SK-N-SH (cell line): ENCODE results near the gene LILRA6. TPM values are rescaled to one million over a fixed set of nuclear protein-coding genes. Genes with fewer than 3 reads are reported as not detected.

Experiments used
- CTCF ChIA-PET: fragments of 300-600, 350-600 bp; formaldehyde crosslinking; extraction: SDS; loops from one replicate; lab custom pipeline; 2021; lab: Yijun Ruan, JAX
- POLR2A ChIA-PET: fragments of 350-600 bp; sonication (Branson Sonifier 250); formaldehyde crosslinking; extraction: SDS; loops from one replicate; lab custom pipeline; 2020; ENCODE audit warnings: antibody characterized with exemption, inconsistent platforms; lab: Yijun Ruan, JAX
- DNase-seq: peaks from one replicate; pipeline ENCODE4 v3.0.0; 2012
- H2AFZ ChIP-seq: fragments of 200-600 bp; sonication (generic); 2 replicates; pipeline ENCODE4 v1.8.1; 2016; ENCODE audit warnings: antibody characterized with exemption, mild to moderate bottlenecking, low read depth
- H3F3A ChIP-seq: fragments of 200-600 bp; sonication (generic); replicated peaks from 2 replicates; pipeline ENCODE3; 2016; ENCODE audit warnings: antibody characterized with exemption, mild to moderate bottlenecking; ENCODE audit not compliant: insufficient read depth
- H3K27ac ChIP-seq, 2 experiments: fragments of 200-500 bp in 1 of 2; fragments of 200-600 bp in 1 of 2; sonication (Bioruptor generic) in 1 of 2; sonication (generic), shearing (Covaris generic) in 1 of 2; 2 replicates each; pipeline versions ENCODE4 v1.5.1 to v1.6.1; 2014 to 2016; ENCODE audit warnings: low read depth in 2 of 2, inconsistent platforms in 1 of 2, low read length in 1 of 2, mild to moderate bottlenecking in 1 of 2, mixed read lengths in 1 of 2
- H3K27me3 ChIP-seq: fragments of 200-600 bp; sonication (generic), shearing (Covaris generic); 2 replicates; pipeline ENCODE4 v1.6.1; 2016; ENCODE audit warnings: mixed run types; ENCODE audit not compliant: insufficient read depth
- H3K36me3 ChIP-seq, 2 experiments: fragments of 200-500 bp in 1 of 2; fragments of 200-600 bp in 1 of 2; sonication (Bioruptor generic) in 1 of 2; sonication (generic) in 1 of 2; replicated peaks in 1 of 2; 2 replicates each; pipeline versions ENCODE3 to v1.5.1; 2014 to 2016; ENCODE audit warnings: low read length in 1 of 2, mild to moderate bottlenecking in 1 of 2; ENCODE audit not compliant: insufficient read depth in 2 of 2, control insufficient read depth in 1 of 2
- H3K4me1 ChIP-seq, 2 experiments: fragments of 200-500 bp in 1 of 2; fragments of 200-600 bp in 1 of 2; sonication (Bioruptor generic) in 1 of 2; sonication (generic), shearing (Covaris generic) in 1 of 2; 2 replicates each; pipeline versions ENCODE4 v1.5.1 to v1.6.1; 2014 to 2016; ENCODE audit warnings: low read depth in 1 of 2, low read length in 1 of 2, mixed run types in 1 of 2; ENCODE audit not compliant: insufficient read depth in 2 of 2, control insufficient read depth in 1 of 2
- H3K4me2 ChIP-seq: fragments of 200-600 bp; sonication (generic), shearing (Covaris generic); 2 replicates; pipeline ENCODE4 v1.6.1; 2017; ENCODE audit warnings: mixed run types
- H3K4me3 ChIP-seq, 2 experiments: fragments of 200-500 bp in 1 of 2; fragments of 200-600 bp in 1 of 2; sonication (Bioruptor generic) in 1 of 2; sonication (generic), shearing (Covaris generic) in 1 of 2; 2 replicates each; pipeline versions ENCODE4 v1.5.1 to v1.8.1; 2014 to 2016; ENCODE audit warnings: low read depth in 2 of 2, inconsistent platforms in 1 of 2, low read length in 1 of 2, mild to moderate bottlenecking in 1 of 2, mixed read lengths in 1 of 2, moderate library complexity in 1 of 2
- H3K79me2 ChIP-seq: fragments of 200-600 bp; sonication (generic); 2 replicates; pipeline ENCODE4 v1.8.1; 2017; ENCODE audit warnings: mild to moderate bottlenecking; ENCODE audit not compliant: insufficient read depth
- H3K9ac ChIP-seq: fragments of 200-600 bp; sonication (generic); 2 replicates; pipeline ENCODE4 v1.6.1; 2017; ENCODE audit warnings: mixed run types
- H3K9me2 ChIP-seq: fragments of 200-600 bp; sonication (generic); 2 replicates; pipeline ENCODE4 v1.6.1; 2017; ENCODE audit warnings: mixed run types
- H3K9me3 ChIP-seq: fragments of 200-600 bp; sonication (generic); 2 replicates; pipeline ENCODE4 v1.6.1; 2017; ENCODE audit warnings: mixed run types, mild to moderate bottlenecking, moderate library complexity
- H4K20me1 ChIP-seq: fragments of 200-600 bp; sonication (generic); 2 replicates; pipeline ENCODE4 v1.6.1; 2017; ENCODE audit warnings: mild to moderate bottlenecking, mixed run types; ENCODE audit not compliant: insufficient read depth
- FOSL2 ChIP-seq: IDR thresholded peaks from 2 replicates; pipeline ENCODE4 v1.4.0; 2012; ENCODE audit warnings: low read depth, mild to moderate bottlenecking, moderate library complexity, borderline replicate concordance
- GATA2 ChIP-seq: sonication (generic); formaldehyde crosslinking; IDR thresholded peaks from 2 replicates; pipeline ENCODE4 v1.5.0; 2020; ENCODE audit warnings: mild to moderate bottlenecking, missing genetic modification reagents
- IRF3 ChIP-seq: fragments of 150-350 bp; IDR thresholded peaks from 2 replicates; pipeline ENCODE4 v1.6.1; 2016; ENCODE audit warnings: mild to moderate bottlenecking, low read depth, low read length
- JUND ChIP-seq: IDR thresholded peaks from 2 replicates; pipeline ENCODE4 v1.4.0; 2012
- MEF2A ChIP-seq: IDR thresholded peaks from 2 replicates; pipeline ENCODE4 v1.4.0; 2012; ENCODE audit warnings: low read depth, borderline replicate concordance
- POLR2AphosphoS5 ChIP-seq: IDR thresholded peaks from 2 replicates; pipeline ENCODE4 v1.6.1; 2012; ENCODE audit warnings: low read depth, low read length
- TAF1 ChIP-seq: IDR thresholded peaks from 2 replicates; pipeline ENCODE4 v1.6.1; 2012; ENCODE audit warnings: low read depth, mild to moderate bottlenecking, low read length, moderate library complexity, borderline replicate concordance
- TEAD4 ChIP-seq: IDR thresholded peaks from 2 replicates; pipeline ENCODE4 v1.4.0; 2012; ENCODE audit warnings: mild to moderate bottlenecking, borderline replicate concordance; ENCODE audit not compliant: insufficient read depth
- WGBS: methylation state at CpG from one replicate; pipeline ENCODE4 v1.1.6; 2017; ENCODE audit warnings: low lambda C conversion rate; 5-methylcytosine and 5-hydroxymethylcytosine counted together
- polyA plus RNA-seq, 3 experiments: library from polyadenylated mRNA; depleted of rRNA; stranded (reverse); fragments of >200 nt; gene quantifications; 2 replicates each; pipeline ENCODE4 v1.2.3, GENCODE V29; 2012
- small RNA-seq, 7 experiments: library from RNA; depleted of rRNA; stranded (forward); fragments of <200 nt; gene quantifications; one replicate each; pipeline ENCODE3, GENCODE V24; 2012
- TF ChIP-seq, protein P1 (sequence below): IDR thresholded peaks from 2 replicates; pipeline ENCODE4 v1.4.0; 2012; ENCODE audit warnings: low read depth, borderline replicate concordance
- TF ChIP-seq, protein P2 (sequence below): fragments of 200-600 bp; sonication (generic); IDR thresholded peaks from 2 replicates; pipeline ENCODE4 v1.6.1; 2017; ENCODE audit warnings: antibody characterized with exemption, mild to moderate bottlenecking, moderate library complexity

Gene LILRA6
- polyA plus RNA-seq, 1 of the 3 experiments (the other 2 are of a cell fraction) = not detected

GRCh38 chr19:54188215-54188871, 54.2 kb downstream of the LILRA6 start (continued):
- TF ChIP-seq IRF3 (no peak), POLR2AphosphoS5 (no peak), TAF1 (peak; percentile 60), FOSL2 (peak; percentile 83)
- TF ChIP-seq, protein P1, sequence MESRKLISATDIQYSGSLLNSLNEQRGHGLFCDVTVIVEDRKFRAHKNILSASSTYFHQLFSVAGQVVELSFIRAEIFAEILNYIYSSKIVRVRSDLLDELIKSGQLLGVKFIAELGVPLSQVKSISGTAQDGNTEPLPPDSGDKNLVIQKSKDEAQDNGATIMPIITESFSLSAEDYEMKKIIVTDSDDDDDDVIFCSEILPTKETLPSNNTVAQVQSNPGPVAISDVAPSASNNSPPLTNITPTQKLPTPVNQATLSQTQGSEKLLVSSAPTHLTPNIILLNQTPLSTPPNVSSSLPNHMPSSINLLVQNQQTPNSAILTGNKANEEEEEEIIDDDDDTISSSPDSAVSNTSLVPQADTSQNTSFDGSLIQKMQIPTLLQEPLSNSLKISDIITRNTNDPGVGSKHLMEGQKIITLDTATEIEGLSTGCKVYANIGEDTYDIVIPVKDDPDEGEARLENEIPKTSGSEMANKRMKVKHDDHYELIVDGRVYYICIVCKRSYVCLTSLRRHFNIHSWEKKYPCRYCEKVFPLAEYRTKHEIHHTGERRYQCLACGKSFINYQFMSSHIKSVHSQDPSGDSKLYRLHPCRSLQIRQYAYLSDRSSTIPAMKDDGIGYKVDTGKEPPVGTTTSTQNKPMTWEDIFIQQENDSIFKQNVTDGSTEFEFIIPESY = no peak

- 88% methylated on average over 10 of the region's 11 CpGs for WGBS
- Histone ChIP-seq H3K27me3 (no peaks in the 10 kb centered on the region), H4K20me1 (no peaks in the 10 kb centered on the region), H3K27ac (no peak overlapping the region), H3K79me2 (peaks cover 56% of the 10 kb centered on the region), H3K9ac (0 out of 2 replicates have a peak overlapping the region, but pooled peaks have one; percentile 16), H3K9me3 (no peaks in the 10 kb centered on the region), H3K4me1 (peaks cover 0 to 11% of the 10 kb centered on the region in 2 experiments; a peak in 1 of 4 replicates), H3K36me3 (peaks cover 23% of the 10 kb centered on the region in 2 experiments), H2AFZ (no peak overlapping the region), H3K4me2 (peak overlapping the region; percentile 90), H3F3A (peaks cover 10% of the 10 kb centered on the region), H3K4me3 (no peak overlapping the region), H3K9me2 (no peaks in the 10 kb centered on the region)
- TF ChIP-seq JUND = no peak
- TF ChIP-seq MEF2A = no peak
- TF ChIP-seq TEAD4 = no peak
- TF ChIP-seq GATA2 (CRISPR knock-in tag) = no peak
- TF ChIP-seq, protein P2, sequence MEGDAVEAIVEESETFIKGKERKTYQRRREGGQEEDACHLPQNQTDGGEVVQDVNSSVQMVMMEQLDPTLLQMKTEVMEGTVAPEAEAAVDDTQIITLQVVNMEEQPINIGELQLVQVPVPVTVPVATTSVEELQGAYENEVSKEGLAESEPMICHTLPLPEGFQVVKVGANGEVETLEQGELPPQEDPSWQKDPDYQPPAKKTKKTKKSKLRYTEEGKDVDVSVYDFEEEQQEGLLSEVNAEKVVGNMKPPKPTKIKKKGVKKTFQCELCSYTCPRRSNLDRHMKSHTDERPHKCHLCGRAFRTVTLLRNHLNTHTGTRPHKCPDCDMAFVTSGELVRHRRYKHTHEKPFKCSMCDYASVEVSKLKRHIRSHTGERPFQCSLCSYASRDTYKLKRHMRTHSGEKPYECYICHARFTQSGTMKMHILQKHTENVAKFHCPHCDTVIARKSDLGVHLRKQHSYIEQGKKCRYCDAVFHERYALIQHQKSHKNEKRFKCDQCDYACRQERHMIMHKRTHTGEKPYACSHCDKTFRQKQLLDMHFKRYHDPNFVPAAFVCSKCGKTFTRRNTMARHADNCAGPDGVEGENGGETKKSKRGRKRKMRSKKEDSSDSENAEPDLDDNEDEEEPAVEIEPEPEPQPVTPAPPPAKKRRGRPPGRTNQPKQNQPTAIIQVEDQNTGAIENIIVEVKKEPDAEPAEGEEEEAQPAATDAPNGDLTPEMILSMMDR = no peak
- ChIA-PET CTCF (interaction anchor here (1.2 kb wide), 1 partner anchor 19 kb away, joined by 4 read pairs; no protein-coding TSS in a partner anchor), POLR2A (no interaction called here)
- DNase-seq = no peak
Observed at GRCh38 chr19:54186934-54187381, 55.6 kb downstream of the LILRA6 start.

Small RNA genes lying within 50 kb of the gene (small RNA-seq; reads per million reads assigned to genes)
- gene MIR4752 (0 reads per million in 7 experiments), gene RNU6-1307P (0 reads per million in 7 experiments)

Other genes with a start within 250 kb of the LILRA6 start
- 0.10 and 0.24 TPM in 2 replicates for gene VSTM1, start 178.9 kb downstream of the LILRA6 start, polyA plus RNA-seq (2012; rRNA removed)
- not detected in 2 replicates for gene TARM1, start 161.4 kb downstream of the LILRA6 start, polyA plus RNA-seq (2012; rRNA removed)
- gene OSCAR, start 142.0 kb downstream of the LILRA6 start, polyA plus RNA-seq (2012; rRNA removed) = 0.97 and 1.2 TPM in 2 replicates
- gene NDUFA3, start 139.9 kb downstream of the LILRA6 start, polyA plus RNA-seq (2012; rRNA removed) = 71.5 and 87.0 TPM in 2 replicates
- gene TFPT, start 127.1 kb downstream of the LILRA6 start, polyA plus RNA-seq (2012; rRNA removed) = 39.8 and 49.7 TPM in 2 replicates
- 72.2 and 81.0 TPM in 2 replicates for gene PRPF31, start 127.0 kb downstream of the LILRA6 start, polyA plus RNA-seq (2012; rRNA removed)
- 7.1 and 14.2 TPM in 2 replicates for gene CNOT3, start 105.0 kb downstream of the LILRA6 start, polyA plus RNA-seq (2012; rRNA removed)
- 7.7 and 11.4 TPM in 2 replicates for gene LENG1, start 83.1 kb downstream of the LILRA6 start, polyA plus RNA-seq (2012; rRNA removed)
- gene TMC4, start 69.6 kb downstream of the LILRA6 start, polyA plus RNA-seq (2012; rRNA removed) = 2.7 and 2.8 TPM in 2 replicates
- 65.4 and 80.8 TPM in 2 replicates for gene MBOAT7, start 53.2 kb downstream of the LILRA6 start, polyA plus RNA-seq (2012; rRNA removed)
- gene TSEN34, start 51.5 kb downstream of the LILRA6 start, polyA plus RNA-seq (2012; rRNA removed) = 82.1 and 84.1 TPM in 2 replicates
- 3,441 and 3,815 TPM in 2 replicates for gene RPS9, start 41.9 kb downstream of the LILRA6 start, polyA plus RNA-seq (2012; rRNA removed)
- not detected in 2 replicates for gene LILRB3, start 19.8 kb downstream of the LILRA6 start, polyA plus RNA-seq (2012; rRNA removed)
- gene LILRB5, start 14.5 kb upstream of the LILRA6 start, polyA plus RNA-seq (2012; rRNA removed) = not detected in 2 replicates
- not detected in 2 replicates for gene LILRB2, start 38.3 kb upstream of the LILRA6 start, polyA plus RNA-seq (2012; rRNA removed)
- not detected in 2 replicates for gene LILRA5, start 70.4 kb upstream of the LILRA6 start, polyA plus RNA-seq (2012; rRNA removed)
- not detected in 2 replicates for gene LILRA4, start 96.4 kb upstream of the LILRA6 start, polyA plus RNA-seq (2012; rRNA removed)
- not detected in 2 replicates for gene LAIR1, start 122.1 kb upstream of the LILRA6 start, polyA plus RNA-seq (2012; rRNA removed)
- gene TTYH1, start 172.7 kb upstream of the LILRA6 start, polyA plus RNA-seq (2012; rRNA removed) = 0.05 and 0.21 TPM in 2 replicates
- gene LENG8, start 206.4 kb upstream of the LILRA6 start, polyA plus RNA-seq (2012; rRNA removed) = 84.0 and 89.1 TPM in 2 replicates
- gene LENG9, start 221.0 kb upstream of the LILRA6 start, polyA plus RNA-seq (2012; rRNA removed) = 0.20 and 0.21 TPM in 2 replicates
- gene CDC42EP5, start 230.5 kb upstream of the LILRA6 start, polyA plus RNA-seq (2012; rRNA removed) = 10.8 and 13.5 TPM in 2 replicates